ENCODE measurements around the gene LY6G6C. TPM values are rescaled to one million over a fixed set of nuclear protein-coding genes. Genes with fewer than 3 reads are reported as not detected.

The LY6G6C gene
- total RNA-seq, 1 donor from 2014 or later = not detected

DNA sequence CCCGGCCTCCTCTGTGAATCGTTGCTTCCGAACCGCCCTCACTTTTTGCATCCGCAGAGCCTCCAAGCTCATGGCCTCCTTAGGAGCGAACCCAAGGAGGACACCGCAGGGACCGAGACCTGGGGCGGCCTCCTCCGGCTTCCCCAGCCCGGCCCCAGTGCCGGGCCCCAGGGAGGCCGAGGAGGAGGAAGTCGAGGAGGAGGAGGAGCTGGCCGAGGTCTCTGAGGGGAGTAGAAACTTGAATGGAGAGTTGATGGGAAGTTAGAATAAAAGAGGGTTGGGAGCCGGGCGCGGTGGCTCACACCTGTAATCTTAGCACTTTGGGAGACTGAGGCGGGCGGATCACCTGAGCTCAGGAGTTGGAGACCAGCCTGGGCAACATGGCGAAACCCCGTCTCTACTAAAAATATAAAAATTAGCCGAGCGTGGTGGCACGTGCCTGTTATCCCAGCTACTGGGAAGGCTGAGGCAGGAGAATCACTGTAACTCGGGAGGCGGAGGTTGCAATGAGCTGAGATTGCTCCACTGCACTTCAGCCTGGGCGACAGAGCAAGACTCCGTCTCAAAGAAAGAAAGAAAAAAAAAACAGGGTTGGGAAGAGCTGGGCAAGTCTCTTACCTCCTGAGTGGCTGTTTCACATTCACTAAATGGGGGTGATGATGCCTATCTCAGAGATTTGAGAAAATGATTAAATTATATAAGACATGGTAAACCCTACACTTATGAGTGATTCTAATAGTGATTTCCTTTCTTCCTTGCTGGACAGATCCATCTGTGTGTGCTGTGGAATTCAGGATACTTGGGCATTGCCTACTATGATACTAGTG is 19.1 kb upstream of the LY6G6C start:
- H3K27me3 ChIP-seq = no peaks in the 10 kb centered on the region
- peak overlapping the region; percentile 61 to 73 for H3K4me3 ChIP-seq
- intact Hi-C loops (cut with DNase I) = no loop called here
- H3K27ac ChIP-seq = peak overlapping the region in 1 of 2 donors; percentile 19
- TF ChIP-seq, protein P1, sequence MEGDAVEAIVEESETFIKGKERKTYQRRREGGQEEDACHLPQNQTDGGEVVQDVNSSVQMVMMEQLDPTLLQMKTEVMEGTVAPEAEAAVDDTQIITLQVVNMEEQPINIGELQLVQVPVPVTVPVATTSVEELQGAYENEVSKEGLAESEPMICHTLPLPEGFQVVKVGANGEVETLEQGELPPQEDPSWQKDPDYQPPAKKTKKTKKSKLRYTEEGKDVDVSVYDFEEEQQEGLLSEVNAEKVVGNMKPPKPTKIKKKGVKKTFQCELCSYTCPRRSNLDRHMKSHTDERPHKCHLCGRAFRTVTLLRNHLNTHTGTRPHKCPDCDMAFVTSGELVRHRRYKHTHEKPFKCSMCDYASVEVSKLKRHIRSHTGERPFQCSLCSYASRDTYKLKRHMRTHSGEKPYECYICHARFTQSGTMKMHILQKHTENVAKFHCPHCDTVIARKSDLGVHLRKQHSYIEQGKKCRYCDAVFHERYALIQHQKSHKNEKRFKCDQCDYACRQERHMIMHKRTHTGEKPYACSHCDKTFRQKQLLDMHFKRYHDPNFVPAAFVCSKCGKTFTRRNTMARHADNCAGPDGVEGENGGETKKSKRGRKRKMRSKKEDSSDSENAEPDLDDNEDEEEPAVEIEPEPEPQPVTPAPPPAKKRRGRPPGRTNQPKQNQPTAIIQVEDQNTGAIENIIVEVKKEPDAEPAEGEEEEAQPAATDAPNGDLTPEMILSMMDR (IDR thresholded peaks at IDR 0.05) = no peak
- peaks cover 9 to 23% of the 10 kb centered on the region in 2 donors for H3K4me1 ChIP-seq
- H3K9me3 ChIP-seq = no peaks in the 10 kb centered on the region
- H3K36me3 ChIP-seq = no peaks in the 10 kb centered on the region
- no peak for DNase-seq (ENCODE audit: low spot score in 2 of 2)

DNA sequence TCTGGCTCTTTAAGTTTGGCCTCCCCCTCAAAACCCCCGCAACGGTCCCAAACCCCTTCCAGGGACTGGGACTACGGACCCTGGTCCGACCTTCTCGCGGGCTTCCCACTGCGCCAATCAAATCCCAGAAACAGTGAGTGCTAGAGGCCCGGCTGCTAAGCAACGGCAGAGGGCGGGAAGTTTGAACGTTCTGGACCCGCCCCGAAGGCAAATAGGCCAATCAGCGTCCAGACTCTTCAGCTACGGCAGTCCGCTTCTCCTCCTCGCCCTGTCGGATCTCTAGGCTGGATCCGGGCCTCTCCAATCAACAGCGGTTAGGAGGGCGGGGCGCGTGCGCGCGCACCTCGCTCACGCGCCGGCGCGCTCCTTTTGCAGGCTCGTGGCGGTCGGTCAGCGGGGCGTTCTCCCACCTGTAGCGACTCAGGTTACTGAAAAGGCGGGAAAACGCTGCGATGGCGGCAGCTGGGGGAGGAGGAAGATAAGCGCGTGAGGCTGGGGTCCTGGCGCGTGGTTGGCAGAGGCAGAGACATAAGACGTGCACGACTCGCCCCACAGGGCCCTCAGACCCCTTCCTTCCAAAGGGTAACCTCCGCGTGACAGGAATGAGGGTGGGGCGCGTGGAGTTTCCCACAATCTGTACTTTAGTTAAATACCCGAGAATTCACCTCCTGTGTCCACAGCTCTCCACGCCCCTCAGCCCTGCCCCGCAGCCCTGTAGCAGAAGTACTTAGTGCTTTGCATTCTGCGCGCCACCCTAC is 18.3 kb upstream of the LY6G6C start, which contains the start of gene MSH5:
MSH5 (plus strand) TSS at position 367 of the 758 bp plus-strand sequence. CDS start 462 bp downstream, outside the sequence.
- peaks cover 9 to 23% of the 10 kb centered on the region in 2 donors for H3K4me1 ChIP-seq
- H3K36me3 ChIP-seq = no peaks in the 10 kb centered on the region
- TF ChIP-seq, protein P1 (IDR thresholded peaks at IDR 0.05) = no peak
- peak within 1 kb of the TSS; percentile 61 to 73 for H3K4me3 ChIP-seq
- DNase-seq (ENCODE audit: low spot score in 2 of 2) = peak; percentile 96 to 99
- H3K27me3 ChIP-seq = no peaks in the 10 kb centered on the region
- H3K9me3 ChIP-seq = no peaks in the 10 kb centered on the region
- intact Hi-C loops (cut with DNase I) = loop anchor here (1.0 to 10.0 kb wide), 2 partner anchors 11 to 415 kb away; partner anchors contain the start of genes DDAH2, PPT2 and PRRT1
- H3K27ac ChIP-seq = peak within 1 kb of the TSS; percentile 56 to 94

DNA sequence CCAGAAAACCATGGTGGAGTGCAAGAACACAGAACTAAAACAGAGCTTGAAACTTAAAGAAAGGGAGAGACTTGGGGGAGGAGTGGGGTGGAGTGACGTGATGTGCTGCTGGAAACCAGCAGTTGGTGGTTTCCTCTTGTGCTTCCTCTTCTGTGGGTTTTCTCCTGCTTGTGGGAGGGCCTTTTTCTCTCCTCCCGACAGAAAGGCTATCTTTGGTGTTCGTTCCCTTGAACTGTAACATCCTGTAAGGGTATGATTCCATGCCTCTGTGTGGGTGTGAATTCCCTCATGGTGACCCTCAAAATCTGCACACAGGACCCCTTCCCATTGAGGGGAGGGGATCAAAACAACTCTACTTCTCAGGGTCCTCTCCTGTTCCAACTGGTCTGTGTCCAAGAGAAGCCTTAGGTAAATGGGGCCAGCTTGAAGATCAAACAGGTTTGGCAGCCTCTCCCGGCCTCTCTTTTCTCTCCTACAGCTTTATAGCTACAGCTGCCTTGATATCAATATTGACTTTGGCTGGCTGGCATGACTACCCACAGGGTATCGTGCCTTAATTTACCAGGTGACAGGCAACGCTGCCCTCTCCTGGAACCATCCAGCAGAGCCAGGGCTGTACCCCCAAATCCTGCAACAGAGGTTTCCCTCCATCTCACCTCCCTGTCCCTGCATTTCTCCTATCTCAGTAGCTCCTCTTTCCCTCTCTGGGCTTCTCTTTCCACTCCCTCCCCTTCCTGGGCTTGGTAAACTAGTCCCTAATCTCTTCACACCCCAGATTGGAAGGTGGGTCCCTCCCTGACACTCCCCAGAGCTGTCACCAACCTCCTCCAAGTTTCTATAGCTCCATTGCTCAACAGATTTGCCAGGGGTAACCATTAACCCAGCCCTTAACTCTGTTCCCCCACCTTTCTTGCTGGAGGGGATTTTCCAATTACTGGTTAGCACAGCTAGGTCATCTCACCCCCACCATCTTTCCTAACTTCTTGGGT is 16.7 kb upstream of the LY6G6C start:
- DNase-seq (ENCODE audit: low spot score in 2 of 2) = peak in 1 of 2 donors; percentile 75
- TF ChIP-seq, protein P1 (IDR thresholded peaks at IDR 0.05) = no peak
- Histone ChIP-seq H3K9me3 (no peaks in the 10 kb centered on the region), H3K36me3 (peaks cover 9% of the 10 kb centered on the region in 2 donors), H3K27me3 (no peaks in the 10 kb centered on the region), H3K27ac (peak overlapping the region; percentile 59 to 94), H3K4me1 (peaks cover 20 to 35% of the 10 kb centered on the region in 2 donors), H3K4me3 (peak overlapping the region in 1 of 2 donors; percentile 18)
- intact Hi-C loops (cut with DNase I) = loop anchor here (2.0 to 10.0 kb wide), 2 partner anchors 35 to 417 kb away; partner anchors contain the start of genes ABHD16A, PPT2 and PRRT1

DNA sequence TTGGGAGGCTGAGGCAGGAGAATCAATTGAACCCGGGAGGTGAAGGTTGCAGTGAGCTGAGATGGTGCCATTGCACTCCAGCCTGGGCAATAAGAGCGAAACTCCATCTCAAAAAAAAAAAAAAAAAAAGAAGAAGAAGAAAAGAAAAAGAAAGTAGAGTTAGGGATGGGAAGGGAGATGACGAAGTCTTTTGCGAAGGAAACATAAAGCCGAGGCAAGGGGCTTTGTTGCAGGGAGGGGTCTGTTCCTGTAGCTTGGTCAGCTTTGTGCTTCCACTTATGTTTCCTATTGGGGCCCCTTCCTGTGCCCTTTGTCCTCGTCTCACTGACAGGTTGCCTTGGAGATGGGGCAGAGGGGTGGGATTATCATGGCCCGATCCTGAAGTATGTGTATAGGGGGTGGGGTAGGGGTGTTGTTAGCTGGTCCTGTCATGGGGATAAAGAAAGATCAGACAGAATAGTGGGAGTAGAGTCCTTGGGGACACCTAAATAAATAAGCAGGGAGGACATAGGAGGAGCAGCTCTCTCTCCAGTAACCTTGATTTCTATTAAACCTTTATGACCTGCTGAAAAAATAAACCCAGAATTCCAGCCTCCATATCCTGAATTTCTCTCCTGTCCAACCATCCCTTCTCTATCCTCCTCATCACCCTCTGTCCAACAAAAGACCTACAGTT is 15.9 kb upstream of the LY6G6C start:
- peaks cover 17 to 18% of the 10 kb centered on the region in 2 donors for H3K36me3 ChIP-seq
- intact Hi-C loops (cut with DNase I) = loop anchor here (2.0 to 10.0 kb wide), 2 partner anchors 35 to 417 kb away; partner anchors contain the start of genes ABHD16A, PPT2 and PRRT1
- peak overlapping the region; percentile 91 to 94 for H3K27ac ChIP-seq
- H3K27me3 ChIP-seq = no peaks in the 10 kb centered on the region
- H3K9me3 ChIP-seq = no peaks in the 10 kb centered on the region
- H3K4me1 ChIP-seq = peaks cover 20 to 35% of the 10 kb centered on the region in 2 donors
- TF ChIP-seq, protein P1 (IDR thresholded peaks at IDR 0.05) = no peak
- H3K4me3 ChIP-seq = peak overlapping the region in 1 of 2 donors; percentile 67
- DNase-seq (ENCODE audit: low spot score in 2 of 2) = no peak
